Muscle layer of duodenum (tissue), 2 donors: ENCODE measurements around the gene LRRC55.

Experiments
- H3K27ac ChIP-seq: one replicate; pipeline ENCODE4 v1.7.0; 2013; ENCODE audit warnings: mild to moderate bottlenecking, low read length
- H3K27me3 ChIP-seq: one replicate; pipeline ENCODE4 v1.7.0; 2013; ENCODE audit warnings: low read depth, mild to moderate bottlenecking, control low read depth, low read length
- H3K36me3 ChIP-seq, 2 donors: one replicate each; pipeline ENCODE4 v1.7.0; 2013; ENCODE audit warnings: low read length in 2 of 2, control low read depth in 1 of 2, mild to moderate bottlenecking in 1 of 2; ENCODE audit not compliant: insufficient read depth in 2 of 2, control insufficient read depth in 1 of 2
- H3K4me1 ChIP-seq, 2 donors: one replicate each; pipeline ENCODE4 v1.7.0; 2013; ENCODE audit warnings: low read length in 2 of 2, mild to moderate bottlenecking in 2 of 2, control low read depth in 1 of 2, moderate library complexity in 1 of 2; ENCODE audit not compliant: insufficient read depth in 2 of 2, control insufficient read depth in 1 of 2
- H3K4me3 ChIP-seq, 2 donors: one replicate each; pipeline ENCODE4 v1.7.0; 2013; ENCODE audit warnings: low read length in 2 of 2, low read depth in 1 of 2, mild to moderate bottlenecking in 1 of 2
- H3K9me3 ChIP-seq, 2 donors: one replicate each; pipeline ENCODE4 v1.7.0; 2013; ENCODE audit warnings: low read length in 2 of 2, control low read depth in 1 of 2, mild to moderate bottlenecking in 1 of 2; ENCODE audit not compliant: control insufficient read depth in 1 of 2
- donor health status: healthy.

The LRRC55 gene

GRCh38 chr11:57152134-57152533 lies 29.6 kb upstream of the LRRC55 start:
- Histone ChIP-seq H3K9me3 (no peaks in the 10 kb centered on the region), H3K36me3 (no peaks in the 10 kb centered on the region), H3K27ac (no peak overlapping the region), H3K4me3 (no peak overlapping the region), H3K27me3 (no peaks in the 10 kb centered on the region), H3K4me1 (peaks cover 0 to 12% of the 10 kb centered on the region in 2 donors)

- Histone ChIP-seq H3K27me3 (no peaks in the 10 kb centered on the region), H3K27ac (no peak overlapping the region), H3K4me1 (peaks cover 0 to 12% of the 10 kb centered on the region in 2 donors), H3K4me3 (no peak overlapping the region), H3K9me3 (no peaks in the 10 kb centered on the region), H3K36me3 (no peaks in the 10 kb centered on the region)
Observed at GRCh38 chr11:57153448-57153847, 28.3 kb upstream of the LRRC55 start.

- H3K4me3 ChIP-seq, result no peak overlapping the region
- H3K9me3 ChIP-seq, result no peaks in the 10 kb centered on the region
- H3K27me3 ChIP-seq, result no peaks in the 10 kb centered on the region
- no peak overlapping the region for H3K27ac ChIP-seq
- H3K4me1 ChIP-seq, result peaks cover 0 to 12% of the 10 kb centered on the region in 2 donors
- H3K36me3 ChIP-seq, result no peaks in the 10 kb centered on the region
Observed at GRCh38 chr11:57154739-57155138, 27.0 kb upstream of the LRRC55 start.

GRCh38 chr11:57155400-57155799 lies 26.4 kb upstream of the LRRC55 start:
- peaks cover 0 to 9% of the 10 kb centered on the region in 2 donors for H3K4me1 ChIP-seq
- H3K4me3 ChIP-seq, result no peak overlapping the region
- no peak overlapping the region for H3K27ac ChIP-seq
- H3K9me3 ChIP-seq, result no peaks in the 10 kb centered on the region
- no peaks in the 10 kb centered on the region for H3K36me3 ChIP-seq
- H3K27me3 ChIP-seq, result no peaks in the 10 kb centered on the region

- Histone ChIP-seq H3K27me3 (no peaks in the 10 kb centered on the region), H3K9me3 (no peaks in the 10 kb centered on the region), H3K4me3 (no peak overlapping the region), H3K36me3 (no peaks in the 10 kb centered on the region), H3K4me1 (peaks cover 0 to 6% of the 10 kb centered on the region in 2 donors), H3K27ac (no peak overlapping the region)
Observed at GRCh38 chr11:57155838-57156607, 25.7 kb upstream of the LRRC55 start.

GRCh38 chr11:57156928-57157327 lies 24.8 kb upstream of the LRRC55 start:
- Histone ChIP-seq H3K9me3 (no peaks in the 10 kb centered on the region), H3K36me3 (no peaks in the 10 kb centered on the region)

GRCh38 chr11:57157624-57158023 lies 24.1 kb upstream of the LRRC55 start:
- Histone ChIP-seq H3K27ac (no peak overlapping the region), H3K4me3 (no peak overlapping the region), H3K4me1 (peaks cover 0 to 6% of the 10 kb centered on the region in 2 donors), H3K36me3 (no peaks in the 10 kb centered on the region), H3K9me3 (no peaks in the 10 kb centered on the region), H3K27me3 (no peaks in the 10 kb centered on the region)

More at GRCh38 chr11:57156928-57157327, 24.8 kb upstream of the LRRC55 start:
- Histone ChIP-seq H3K27me3 (no peaks in the 10 kb centered on the region), H3K27ac (no peak overlapping the region), H3K4me3 (no peak overlapping the region), H3K4me1 (peaks cover 0 to 6% of the 10 kb centered on the region in 2 donors)

- Histone ChIP-seq H3K4me3 (no peak overlapping the region), H3K27me3 (no peaks in the 10 kb centered on the region), H3K4me1 (peaks cover 0 to 6% of the 10 kb centered on the region in 2 donors), H3K27ac (no peak overlapping the region), H3K9me3 (no peaks in the 10 kb centered on the region), H3K36me3 (no peaks in the 10 kb centered on the region)
Observed at GRCh38 chr11:57158180-57158579, 23.6 kb upstream of the LRRC55 start.

GRCh38 chr11:57158599-57158998 lies 23.2 kb upstream of the LRRC55 start:
- no peak overlapping the region for H3K27ac ChIP-seq
- H3K9me3 ChIP-seq, result no peaks in the 10 kb centered on the region
- H3K4me3 ChIP-seq, result no peak overlapping the region
- no peaks in the 10 kb centered on the region for H3K27me3 ChIP-seq
- peaks cover 0 to 6% of the 10 kb centered on the region in 2 donors for H3K4me1 ChIP-seq
- no peaks in the 10 kb centered on the region for H3K36me3 ChIP-seq

- Histone ChIP-seq H3K4me1 (peaks cover 0 to 2% of the 10 kb centered on the region in 2 donors), H3K27me3 (no peaks in the 10 kb centered on the region), H3K36me3 (no peaks in the 10 kb centered on the region), H3K27ac (no peak overlapping the region), H3K9me3 (no peaks in the 10 kb centered on the region), H3K4me3 (no peak overlapping the region)
Observed at GRCh38 chr11:57160665-57161064, 21.1 kb upstream of the LRRC55 start.

- H3K36me3 ChIP-seq, result no peaks in the 10 kb centered on the region
- no peak overlapping the region for H3K27ac ChIP-seq
- no peaks in the 10 kb centered on the region for H3K4me1 ChIP-seq
Observed at GRCh38 chr11:57161351-57161750, 20.4 kb upstream of the LRRC55 start.

More at GRCh38 chr11:57161351-57161750, 20.4 kb upstream of the LRRC55 start:
- Histone ChIP-seq H3K9me3 (no peaks in the 10 kb centered on the region), H3K4me3 (no peak overlapping the region), H3K27me3 (no peaks in the 10 kb centered on the region)
